Neural cell (in vitro differentiated cells): Measurements from ENCODE around the gene RPL28. TPM values are rescaled to one million over a fixed set of nuclear protein-coding genes. Genes with fewer than 3 reads are reported as not detected.

ENCODE experiments used
- H2AFZ ChIP-seq: fragments of 200-600, 300-800 bp; sonication (generic), shearing (Covaris generic); 2 replicates; pipeline ENCODE4 v1.6.0; 2014; ENCODE audit warnings: low read depth, mild to moderate bottlenecking, antibody characterized with exemption, low read length, moderate library complexity
- H3F3A ChIP-seq: fragments of 200-600 bp; shearing (Covaris generic); 2 replicates; pipeline ENCODE4 v1.6.1; 2016; ENCODE audit warnings: mild to moderate bottlenecking, moderate library complexity, mixed read lengths, antibody characterized with exemption, low read length; ENCODE audit not compliant: insufficient read depth, poor library complexity, severe bottlenecking
- H3K27ac ChIP-seq: fragments of 200-600, 300-800 bp; sonication (generic), shearing (Covaris generic); 2 replicates; pipeline ENCODE4 v1.5.1; 2014; ENCODE audit warnings: mild to moderate bottlenecking, low read length, moderate library complexity
- H3K27me3 ChIP-seq: fragments of 300-800, 200-600 bp; sonication (generic), shearing (Covaris generic); 2 replicates; pipeline ENCODE4 v1.6.0; 2014; ENCODE audit warnings: mild to moderate bottlenecking, low read depth, low read length, moderate library complexity; ENCODE audit not compliant: insufficient read depth
- H3K36me3 ChIP-seq: fragments of 300-800, 200-600 bp; sonication (generic), shearing (Covaris generic); 2 replicates; pipeline ENCODE4 v1.5.1; 2014; ENCODE audit warnings: mild to moderate bottlenecking, antibody characterized with exemption, low read length, moderate library complexity; ENCODE audit not compliant: insufficient read depth
- H3K4me2 ChIP-seq: fragments of 300-800, 200-600 bp; sonication (generic), shearing (Covaris generic); 2 replicates; pipeline ENCODE4 v1.6.0; 2014; ENCODE audit warnings: mild to moderate bottlenecking, low read length
- H3K4me3 ChIP-seq: fragments of 300-800, 200-600 bp; sonication (generic), shearing (Covaris generic); 2 replicates; pipeline ENCODE4 v1.5.1; 2014; ENCODE audit warnings: mild to moderate bottlenecking, low read length, moderate library complexity
- H3K79me2 ChIP-seq: fragments of 200-600 bp; shearing (Covaris generic); replicated peaks from 2 replicates; pipeline ENCODE4 v1.6.0; 2014; ENCODE audit warnings: mild to moderate bottlenecking, low read length, moderate library complexity; ENCODE audit not compliant: insufficient read depth
- H3K9ac ChIP-seq: fragments of 300-800, 200-600 bp; sonication (generic), shearing (Covaris generic); 2 replicates; pipeline ENCODE4 v1.6.1; 2016; ENCODE audit warnings: mild to moderate bottlenecking, low read length, mixed read lengths
- H3K9me2 ChIP-seq: fragments of 200-600 bp; shearing (Covaris generic); 2 replicates; pipeline ENCODE4 v1.6.1; 2016; ENCODE audit warnings: mild to moderate bottlenecking, low read length, mixed read lengths; ENCODE audit not compliant: insufficient read depth
- H3K9me3 ChIP-seq: fragments of 200-600, 300-800 bp; sonication (generic), shearing (Covaris generic); 2 replicates; pipeline ENCODE4 v1.6.1; 2016; ENCODE audit warnings: mild to moderate bottlenecking, mixed run types, low read length, moderate library complexity, mixed read lengths
- H4K20me1 ChIP-seq: fragments of 200-600 bp; shearing (Covaris generic); 2 replicates; pipeline ENCODE4 v1.6.1; 2016; ENCODE audit warnings: mild to moderate bottlenecking, mixed run types; ENCODE audit not compliant: insufficient read depth
- CTCF ChIP-seq: fragments of 450-650 bp; IDR thresholded peaks from 2 replicates; pipeline ENCODE4 v1.5.1; 2014; ENCODE audit warnings: antibody characterized with exemption, mild to moderate bottlenecking, moderate library complexity; ENCODE audit not compliant: poor library complexity, severe bottlenecking
- EP300 ChIP-seq: fragments of 450-650 bp; conservative IDR thresholded peaks from 2 replicates; pipeline ENCODE4 v1.6.1; 2014; ENCODE audit warnings: antibody characterized with exemption, mild to moderate bottlenecking, moderate library complexity; ENCODE audit not compliant: poor library complexity, severe bottlenecking
- EZH2 ChIP-seq: fragments of 200-600, 300-800 bp; shearing (Covaris generic), sonication (generic); IDR thresholded peaks from 2 replicates; pipeline ENCODE4 v1.6.1; 2014; ENCODE audit warnings: antibody characterized with exemption, low read length, borderline replicate concordance, mild to moderate bottlenecking; ENCODE audit not compliant: insufficient read depth, poor library complexity, severe bottlenecking
- MXI1 ChIP-seq: fragments of 450-650 bp; conservative IDR thresholded peaks from 2 replicates; pipeline ENCODE4 v1.6.1; 2014; ENCODE audit warnings: antibody characterized with exemption, mild to moderate bottlenecking; ENCODE audit not compliant: poor library complexity, severe bottlenecking
- POLR2AphosphoS5 ChIP-seq: IDR thresholded peaks from 2 replicates; pipeline ENCODE4 v1.6.1; 2012
- RAD21 ChIP-seq: fragments of 450-650 bp; conservative IDR thresholded peaks from 2 replicates; pipeline ENCODE4 v1.6.1; 2014; ENCODE audit warnings: antibody characterized with exemption, mild to moderate bottlenecking, moderate library complexity
- REST ChIP-seq: IDR thresholded peaks from 2 replicates; pipeline ENCODE4 v1.6.1; 2012; ENCODE audit warnings: borderline replicate concordance
- SMC3 ChIP-seq: fragments of 450-650 bp; conservative IDR thresholded peaks from 2 replicates; pipeline ENCODE4 v1.6.1; 2014; ENCODE audit warnings: antibody characterized with exemption, mild to moderate bottlenecking, moderate library complexity; ENCODE audit not compliant: poor library complexity
- TAF1 ChIP-seq: IDR thresholded peaks from 2 replicates; pipeline ENCODE4 v1.6.1; 2012; ENCODE audit warnings: low read depth
- polyA plus RNA-seq: library from polyadenylated mRNA; depleted of rRNA; stranded (reverse); fragments of >200 nt; gene quantifications from 2 replicates; pipeline ENCODE4 v1.2.3, GENCODE V29; 2014

Gene RPL28
- polyA plus RNA-seq, 1 donor from 2014 or later: 195 TPM

- no peaks in the 10 kb centered on the region for H3K79me2 ChIP-seq
- no peaks in the 10 kb centered on the region for H3K9me2 ChIP-seq
- H3K4me3 ChIP-seq: no peak overlapping the region
- H3K9ac ChIP-seq: no peak overlapping the region
- H3K9me3 ChIP-seq: no peaks in the 10 kb centered on the region
- H2AFZ ChIP-seq: no peak overlapping the region
- H3K27ac ChIP-seq: no peak overlapping the region
- H3K36me3 ChIP-seq: no peaks in the 10 kb centered on the region
- H3K4me2 ChIP-seq: no peak overlapping the region
- no peaks in the 10 kb centered on the region for H3K27me3 ChIP-seq
- H3F3A ChIP-seq: no peaks in the 10 kb centered on the region
- H4K20me1 ChIP-seq: no peaks in the 10 kb centered on the region
- TF ChIP-seq CTCF (no peak), EP300 (no peak), SMC3 (no peak), POLR2AphosphoS5 (no peak), EZH2 (no peak), RAD21 (no peak), MXI1 (no peak), TAF1 (no peak), REST (no peak)
Observed at GRCh38 chr19:55423225-55424005, 37.7 kb downstream of the RPL28 start.

GRCh38 chr19:55424518-55424917, 38.8 kb downstream of the RPL28 start:
- Histone ChIP-seq H3K36me3 (no peaks in the 10 kb centered on the region), H3K27ac (no peak overlapping the region), H3K9me2 (no peaks in the 10 kb centered on the region), H3F3A (no peaks in the 10 kb centered on the region), H3K4me2 (no peak overlapping the region), H3K4me3 (no peak overlapping the region), H3K9ac (no peak overlapping the region), H4K20me1 (no peaks in the 10 kb centered on the region), H2AFZ (no peak overlapping the region), H3K79me2 (no peaks in the 10 kb centered on the region), H3K9me3 (no peaks in the 10 kb centered on the region), H3K27me3 (no peaks in the 10 kb centered on the region)
- TF ChIP-seq TAF1 (no peak), MXI1 (no peak), SMC3 (no peak), REST (no peak), POLR2AphosphoS5 (no peak), EZH2 (no peak), CTCF (no peak), RAD21 (no peak)
